A673 (cell line): Measurements from ENCODE around the gene CBY1. TPM values are rescaled to one million over a fixed set of nuclear protein-coding genes. Genes with fewer than 3 reads are reported as not detected.
A peak's percentile ranks its signal among the peaks of the same experiment; 100 is the strongest.

Experiments used
- Bru-seq: library from RNA; stranded (reverse); fragments of 400-500 nt; gene quantifications from one replicate; lab custom pipeline; 2021; lab: Mats Ljungman, UMichigan
- BruChase-seq, 2 experiments: library from RNA; stranded (reverse); fragments of 400-500 nt; gene quantifications; one replicate each; lab custom pipeline; 2021; lab: Mats Ljungman, UMichigan
- BruUV-seq: library from RNA; stranded (reverse); fragments of 400-500 nt; replicated peaks from 2 replicates; lab custom pipeline; 2021; lab: Mats Ljungman, UMichigan
- CTCF ChIA-PET: fragments of 300-600 bp; sonication (Branson Sonifier 250); formaldehyde crosslinking; loops from one replicate; lab custom pipeline; 2022; ENCODE audit warnings: antibody characterized with exemption; lab: Charles Lee
- POLR2A ChIA-PET: fragments of 300-600 bp; sonication (Branson Sonifier 250); formaldehyde crosslinking; loops from one replicate; lab custom pipeline; 2022; ENCODE audit warnings: antibody characterized with exemption; ENCODE audit not compliant: low non-redundant PET; lab: Charles Lee
- DNase-seq: peaks from one replicate; pipeline ENCODE4 v3.0.0-alpha.2; 2015; ENCODE audit warnings: low spot score
- H3K27ac ChIP-seq: fragments of 200-600 bp; sonication (generic); 2 replicates; pipeline ENCODE4 v1.5.1; 2016; ENCODE audit warnings: mixed run types, low read depth, mild to moderate bottlenecking, mixed read lengths, antibody characterized with exemption, low read length; ENCODE audit not compliant: poor library complexity, severe bottlenecking
- H3K27me3 ChIP-seq: fragments of 200-600 bp; sonication (generic); replicated peaks from 2 replicates; pipeline ENCODE4 v1.6.1; 2017; ENCODE audit warnings: mixed run types, low read depth, mild to moderate bottlenecking, mixed read lengths, antibody characterized with exemption, low read length; ENCODE audit not compliant: insufficient read depth, poor library complexity
- H3K36me3 ChIP-seq: fragments of 200-600 bp; sonication (generic); 2 replicates; pipeline ENCODE4 v1.6.1; 2016; ENCODE audit warnings: mixed run types, mild to moderate bottlenecking, mixed read lengths, antibody characterized with exemption, low read length; ENCODE audit not compliant: insufficient read depth, poor library complexity, severe bottlenecking
- H3K4me1 ChIP-seq: fragments of 200-600 bp; sonication (generic); 2 replicates; pipeline ENCODE4 v1.6.1; 2017; ENCODE audit warnings: mixed run types, mild to moderate bottlenecking, mixed read lengths, antibody characterized with exemption, low read length; ENCODE audit not compliant: insufficient read depth, poor library complexity, severe bottlenecking
- H3K4me3 ChIP-seq: fragments of 200-600 bp; sonication (generic); 2 replicates; pipeline ENCODE4 v1.5.1; 2016; ENCODE audit warnings: low read depth, mixed run types, mild to moderate bottlenecking, mixed read lengths, low read length; ENCODE audit not compliant: poor library complexity, severe bottlenecking
- H3K9me3 ChIP-seq: fragments of 200-600 bp; sonication (generic); 2 replicates; pipeline ENCODE4 v1.6.1; 2016; ENCODE audit warnings: mixed run types, low read depth, mild to moderate bottlenecking, mixed read lengths, antibody characterized with exemption, low read length; ENCODE audit not compliant: poor library complexity, severe bottlenecking
- CTCF ChIP-seq: fragments of 300-800, 200-600 bp; sonication (generic); conservative IDR thresholded peaks from 2 replicates; pipeline ENCODE4 v1.5.1; 2017; ENCODE audit warnings: low read depth, mild to moderate bottlenecking, antibody characterized with exemption, low read length, moderate library complexity, mixed read lengths
- EZH2 ChIP-seq: fragments of 200-600 bp; sonication (generic); IDR thresholded peaks from 2 replicates; pipeline ENCODE4 v1.6.1; 2017; ENCODE audit warnings: borderline replicate concordance, low read depth, mild to moderate bottlenecking, mixed read lengths, antibody characterized with exemption, low read length; ENCODE audit not compliant: poor library complexity, severe bottlenecking
- intact Hi-C: fragments of 100-400 bp; cut with micrococcal nuclease; formaldehyde crosslinking; loops from one replicate; pipeline ENCODE4 v1.10.0; 2022; ENCODE audit not compliant: unreplicated experiment
- long read RNA-seq: library from polyadenylated mRNA; stranded (forward); transcript quantifications from one replicate; pipeline ENCODE4 v2.0.0, GENCODE V29; 2022
- total RNA-seq: library from RNA; stranded (reverse); gene quantifications from 2 replicates; pipeline ENCODE4 v1.2.3, GENCODE V29; 2021

Gene CBY1
- total RNA-seq (22.1 and 28.5 TPM in 2 replicates), Bru-seq, nascent RNA (percentile 57 among the genes with signal in this experiment), BruChase-seq, experiment 1, labeled RNA remaining after a 2-hour chase (percentile 59 among the genes with signal in this experiment), BruChase-seq, experiment 2, labeled RNA remaining after a 6-hour chase (percentile 62 among the genes with signal in this experiment)
- long read RNA-seq, transcript CBY1-201 (5 exons, 1,133 nt), result major isoform, 17 of 39 reads
- long read RNA-seq, partial matches to known transcripts, result 2 of 39 reads
- long read RNA-seq, other reads (novel, unspliced or antisense), result 15 of 39 reads

GRCh38 chr22:38656256-38657044 is at the start of gene CBY1, which contains the start of gene FAM227A:
TSS of gene CBY1 (plus strand) at chr22:38656638. CDS start at chr22:38668055, 11,417 bp downstream.
TSS of gene FAM227A (minus strand) at chr22:38656392. CDS start at chr22:38650168, 6,224 bp downstream.
- ChIA-PET POLR2A (no interaction called here), CTCF (interaction anchor here (0.7 kb wide), 1 partner anchor 351 kb away, joined by 3 read pairs; no protein-coding TSS in a partner anchor)
- peak within 1 kb of the TSS; percentile 97 for H3K4me3 ChIP-seq
- no peaks in the 10 kb centered on the region for H3K36me3 ChIP-seq
- TF ChIP-seq EZH2 (no peak), CTCF (no peak)
- H3K4me1 ChIP-seq, result peaks cover 5% of the 10 kb centered on the region
- H3K27ac ChIP-seq, result peak within 1 kb of the TSS; percentile 100
- TSS peak; percentile 77 for BruUV-seq
- no peaks in the 10 kb centered on the region for H3K9me3 ChIP-seq
- intact Hi-C loops, result no loop called here
- DNase-seq, result peak; percentile 96
- no peaks in the 10 kb centered on the region for H3K27me3 ChIP-seq

- DNase-seq, result no peak
- Histone ChIP-seq H3K27ac (no peak overlapping the region), H3K4me3 (no peak overlapping the region), H3K27me3 (no peaks in the 10 kb centered on the region), H3K4me1 (no peaks in the 10 kb centered on the region), H3K36me3 (no peaks in the 10 kb centered on the region), H3K9me3 (no peaks in the 10 kb centered on the region)
- ChIA-PET POLR2A (no interaction called here), CTCF (no interaction called here)
- BruUV-seq, result no TSS peak
- TF ChIP-seq EZH2 (no peak), CTCF (no peak)
- intact Hi-C loops, result no loop called here
Measured at GRCh38 chr22:38607680-38608079, 48.8 kb upstream of the CBY1 start.

GRCh38 chr22:38608992-38609750 is 47.3 kb upstream of the CBY1 start:
- TF ChIP-seq EZH2, result no peak
- no peak for TF ChIP-seq CTCF
- no TSS peak for BruUV-seq
- ChIA-PET POLR2A (interaction anchor here (0.6 kb wide), 1 partner anchor 29 kb away, joined by 3 read pairs; no protein-coding TSS in a partner anchor), CTCF (no interaction called here)
- Histone ChIP-seq H3K4me1 (no peaks in the 10 kb centered on the region), H3K36me3 (no peaks in the 10 kb centered on the region), H3K27me3 (no peaks in the 10 kb centered on the region), H3K27ac (no peak overlapping the region), H3K4me3 (no peak overlapping the region), H3K9me3 (no peaks in the 10 kb centered on the region)
- intact Hi-C loops, result no loop called here
- peak; percentile 33 for DNase-seq
